Testis (tissue), 2 donors: ENCODE data around the gene CADM1.

Source experiments
- CTCF ChIP-seq, 3 experiments: fragments of 450-650 bp in 2 of 3; fragments of 200-600 bp in 1 of 3; sonication (generic) in 1 of 3; IDR thresholded peaks; one replicate each; pipeline ENCODE4 v1.5.1; 2016 to 2019; ENCODE audit warnings: antibody characterized with exemption in 3 of 3, mild to moderate bottlenecking in 2 of 3, moderate library complexity in 1 of 3
- POLR2A ChIP-seq: fragments of 450-650 bp; IDR thresholded peaks from one replicate; pipeline ENCODE4 v1.6.1; 2017; ENCODE audit warnings: antibody characterized with exemption, mild to moderate bottlenecking, moderate library complexity

- TF ChIP-seq POLR2A: no peak
- no peak for TF ChIP-seq CTCF (IDR thresholded peaks at IDR 0.05)
Observed at GRCh38 chr11:115458877-115459276, 45.3 kb downstream of the CADM1 start.
